ENCODE measurements around the gene EYA4.

DNA sequence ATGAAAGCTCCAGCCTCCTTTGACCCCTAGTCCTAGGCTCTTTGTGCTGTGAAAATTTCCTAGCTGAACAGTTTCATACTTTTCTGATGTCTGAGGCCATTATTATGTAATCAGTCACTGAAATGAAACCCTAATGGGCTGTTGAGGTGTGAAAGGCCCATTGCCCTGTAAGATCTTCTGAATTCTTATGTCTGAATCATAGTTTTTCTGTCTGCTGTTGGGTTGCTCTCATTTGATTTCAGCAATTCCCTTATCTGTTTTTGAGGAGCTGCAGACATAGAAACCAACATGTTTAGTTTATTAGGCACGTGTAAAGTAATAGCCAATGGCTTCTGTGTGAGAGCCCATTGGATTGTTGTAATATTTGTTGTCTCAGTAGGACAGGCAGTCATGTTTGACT, 118.1 kb downstream of the EYA4 start:
- TF ChIP-seq, protein P1, sequence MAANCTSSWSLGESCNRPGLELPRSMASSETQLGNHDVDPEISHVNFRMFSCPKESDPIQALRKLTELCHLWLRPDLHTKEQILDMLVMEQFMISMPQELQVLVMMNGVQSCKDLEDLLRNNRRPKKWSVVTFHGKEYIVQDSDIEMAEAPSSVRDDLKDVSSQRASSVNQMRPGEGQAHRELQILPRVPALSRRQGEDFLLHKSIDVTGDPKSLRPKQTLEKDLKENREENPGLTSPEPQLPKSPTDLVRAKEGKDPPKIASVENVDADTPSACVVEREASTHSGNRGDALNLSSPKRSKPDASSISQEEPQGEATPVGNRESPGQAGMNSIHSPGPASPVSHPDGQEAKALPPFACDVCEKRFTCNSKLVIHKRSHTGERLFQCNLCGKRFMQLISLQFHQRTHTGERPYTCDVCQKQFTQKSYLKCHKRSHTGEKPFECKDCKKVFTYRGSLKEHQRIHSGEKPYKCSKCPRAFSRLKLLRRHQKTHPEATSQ (tag by site-specific recombination; IDR thresholded peaks at IDR 0.05) = no peak
- TF ChIP-seq ZNF133 (tag by site-specific recombination; IDR thresholded peaks at IDR 0.05) (no peak), BCL11A (tag by site-specific recombination; IDR thresholded peaks at IDR 0.05; ENCODE audit: low read depth) (no peak), MZF1 (tag by site-specific recombination; IDR thresholded peaks at IDR 0.05; ENCODE audit: borderline replicate concordance) (no peak), ZNF776 (tag by site-specific recombination; IDR thresholded peaks at IDR 0.05; ENCODE audit: borderline replicate concordance) (no peak), GLIS1 (tag by site-specific recombination; IDR thresholded peaks at IDR 0.05) (no peak), ZNF561 (tag by site-specific recombination; IDR thresholded peaks at IDR 0.05; ENCODE audit: borderline replicate concordance) (no peak)
- TF ChIP-seq, protein P2, sequence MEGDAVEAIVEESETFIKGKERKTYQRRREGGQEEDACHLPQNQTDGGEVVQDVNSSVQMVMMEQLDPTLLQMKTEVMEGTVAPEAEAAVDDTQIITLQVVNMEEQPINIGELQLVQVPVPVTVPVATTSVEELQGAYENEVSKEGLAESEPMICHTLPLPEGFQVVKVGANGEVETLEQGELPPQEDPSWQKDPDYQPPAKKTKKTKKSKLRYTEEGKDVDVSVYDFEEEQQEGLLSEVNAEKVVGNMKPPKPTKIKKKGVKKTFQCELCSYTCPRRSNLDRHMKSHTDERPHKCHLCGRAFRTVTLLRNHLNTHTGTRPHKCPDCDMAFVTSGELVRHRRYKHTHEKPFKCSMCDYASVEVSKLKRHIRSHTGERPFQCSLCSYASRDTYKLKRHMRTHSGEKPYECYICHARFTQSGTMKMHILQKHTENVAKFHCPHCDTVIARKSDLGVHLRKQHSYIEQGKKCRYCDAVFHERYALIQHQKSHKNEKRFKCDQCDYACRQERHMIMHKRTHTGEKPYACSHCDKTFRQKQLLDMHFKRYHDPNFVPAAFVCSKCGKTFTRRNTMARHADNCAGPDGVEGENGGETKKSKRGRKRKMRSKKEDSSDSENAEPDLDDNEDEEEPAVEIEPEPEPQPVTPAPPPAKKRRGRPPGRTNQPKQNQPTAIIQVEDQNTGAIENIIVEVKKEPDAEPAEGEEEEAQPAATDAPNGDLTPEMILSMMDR (tag by site-specific recombination; IDR thresholded peaks at IDR 0.05) = no peak
- TF ChIP-seq, protein P3, sequence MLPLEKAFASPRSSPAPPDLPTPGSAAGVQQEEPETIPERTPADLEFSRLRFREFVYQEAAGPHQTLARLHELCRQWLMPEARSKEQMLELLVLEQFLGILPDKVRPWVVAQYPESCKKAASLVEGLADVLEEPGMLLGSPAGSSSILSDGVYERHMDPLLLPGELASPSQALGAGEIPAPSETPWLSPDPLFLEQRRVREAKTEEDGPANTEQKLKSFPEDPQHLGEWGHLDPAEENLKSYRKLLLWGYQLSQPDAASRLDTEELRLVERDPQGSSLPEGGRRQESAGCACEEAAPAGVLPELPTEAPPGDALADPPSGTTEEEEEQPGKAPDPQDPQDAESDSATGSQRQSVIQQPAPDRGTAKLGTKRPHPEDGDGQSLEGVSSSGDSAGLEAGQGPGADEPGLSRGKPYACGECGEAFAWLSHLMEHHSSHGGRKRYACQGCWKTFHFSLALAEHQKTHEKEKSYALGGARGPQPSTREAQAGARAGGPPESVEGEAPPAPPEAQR (tag by site-specific recombination; IDR thresholded peaks at IDR 0.05) = no peak
